ENCODE measurements around the gene HNRNPAB.

The HNRNPAB gene

DNA sequence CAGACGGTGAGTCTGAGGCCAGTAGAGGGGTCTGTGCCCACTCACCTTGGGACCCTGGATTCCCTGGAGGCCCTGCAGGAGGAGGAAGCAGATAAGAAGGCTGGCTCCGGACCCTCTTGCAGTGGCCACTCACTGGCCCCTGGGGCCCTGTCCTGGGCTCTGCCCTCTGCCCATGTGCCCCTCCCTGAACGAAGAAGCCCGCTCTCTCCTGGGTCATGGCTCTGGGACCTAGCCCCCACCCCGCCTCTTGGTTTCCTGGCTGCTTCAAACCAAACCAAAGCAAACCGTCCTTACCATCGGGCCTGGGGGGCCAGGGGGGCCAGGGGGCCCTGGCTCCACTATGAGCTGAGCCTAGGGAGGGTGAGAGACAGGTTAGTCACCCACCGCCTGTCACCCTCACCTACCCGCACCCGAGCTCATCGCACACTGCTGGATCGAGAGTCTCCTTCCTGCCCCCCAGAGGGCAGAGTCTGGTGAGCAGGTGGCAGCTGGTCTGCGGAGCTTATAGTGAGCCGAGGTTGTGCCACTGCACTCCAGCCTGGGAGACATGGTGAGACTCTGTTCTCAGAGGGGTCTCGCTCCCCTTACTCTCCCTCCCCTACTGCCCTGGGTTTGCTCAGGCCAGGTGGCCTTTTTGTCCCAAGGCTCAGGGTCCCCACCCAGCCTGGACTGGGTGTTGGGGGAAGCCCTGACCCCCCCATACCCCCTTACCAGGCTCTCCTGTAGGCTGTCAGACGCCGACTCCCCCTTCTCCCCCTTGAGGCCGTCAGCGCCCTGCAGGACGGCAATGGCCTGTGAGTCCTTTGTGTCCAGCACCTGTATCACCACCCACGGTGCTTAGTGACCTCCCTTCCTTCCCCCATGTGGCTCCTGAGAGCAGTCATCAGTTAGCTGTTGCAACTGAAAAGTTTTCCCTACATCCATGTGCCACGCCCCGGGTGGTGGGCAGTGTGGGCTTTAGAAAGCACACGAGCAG, 43.4 kb downstream of the HNRNPAB start:
- no peaks in the 10 kb centered on the region for H3K79me2 ChIP-seq
- H3K4me1 ChIP-seq, result no peaks in the 10 kb centered on the region
- no peak overlapping the region for H3K4me3 ChIP-seq (ENCODE audit: low read depth, low read length)
- H3K4me2 ChIP-seq (ENCODE audit: low read length), result no peak overlapping the region
- H3K27me3 ChIP-seq (ENCODE audit: control insufficient read depth, insufficient read depth, low read length), result no peaks in the 10 kb centered on the region
- no peaks in the 10 kb centered on the region for H3K36me3 ChIP-seq (ENCODE audit: control insufficient read depth, insufficient read depth, low read length)
- H3K9ac ChIP-seq, result no peak overlapping the region
- no peak overlapping the region for H3K27ac ChIP-seq
- H3K9me3 ChIP-seq (ENCODE audit: control insufficient read depth, low read length), result no peaks in the 10 kb centered on the region
- TF ChIP-seq, protein P1, sequence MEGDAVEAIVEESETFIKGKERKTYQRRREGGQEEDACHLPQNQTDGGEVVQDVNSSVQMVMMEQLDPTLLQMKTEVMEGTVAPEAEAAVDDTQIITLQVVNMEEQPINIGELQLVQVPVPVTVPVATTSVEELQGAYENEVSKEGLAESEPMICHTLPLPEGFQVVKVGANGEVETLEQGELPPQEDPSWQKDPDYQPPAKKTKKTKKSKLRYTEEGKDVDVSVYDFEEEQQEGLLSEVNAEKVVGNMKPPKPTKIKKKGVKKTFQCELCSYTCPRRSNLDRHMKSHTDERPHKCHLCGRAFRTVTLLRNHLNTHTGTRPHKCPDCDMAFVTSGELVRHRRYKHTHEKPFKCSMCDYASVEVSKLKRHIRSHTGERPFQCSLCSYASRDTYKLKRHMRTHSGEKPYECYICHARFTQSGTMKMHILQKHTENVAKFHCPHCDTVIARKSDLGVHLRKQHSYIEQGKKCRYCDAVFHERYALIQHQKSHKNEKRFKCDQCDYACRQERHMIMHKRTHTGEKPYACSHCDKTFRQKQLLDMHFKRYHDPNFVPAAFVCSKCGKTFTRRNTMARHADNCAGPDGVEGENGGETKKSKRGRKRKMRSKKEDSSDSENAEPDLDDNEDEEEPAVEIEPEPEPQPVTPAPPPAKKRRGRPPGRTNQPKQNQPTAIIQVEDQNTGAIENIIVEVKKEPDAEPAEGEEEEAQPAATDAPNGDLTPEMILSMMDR (IDR thresholded peaks at IDR 0.05), result no peak
- no peak overlapping the region for H2AFZ ChIP-seq

- TF ChIP-seq, protein P1 (IDR thresholded peaks at IDR 0.05), result no peak
- no peaks in the 10 kb centered on the region for H3K79me2 ChIP-seq
- no peaks in the 10 kb centered on the region for H3K36me3 ChIP-seq (ENCODE audit: control insufficient read depth, insufficient read depth, low read length)
- no peak overlapping the region for H3K4me2 ChIP-seq (ENCODE audit: low read length)
- H3K9ac ChIP-seq, result no peak overlapping the region
- H3K9me3 ChIP-seq (ENCODE audit: control insufficient read depth, low read length), result no peaks in the 10 kb centered on the region
- H3K27ac ChIP-seq, result no peak overlapping the region
- H3K4me1 ChIP-seq, result no peaks in the 10 kb centered on the region
- no peak overlapping the region for H2AFZ ChIP-seq
- no peaks in the 10 kb centered on the region for H3K27me3 ChIP-seq (ENCODE audit: control insufficient read depth, insufficient read depth, low read length)
- H3K4me3 ChIP-seq (ENCODE audit: low read depth, low read length), result no peak overlapping the region
Measured at GRCh38 chr5:178248750-178249149, 44.4 kb downstream of the HNRNPAB start.

- Histone ChIP-seq H3K9me3 (ENCODE audit: control insufficient read depth, low read length) (no peaks in the 10 kb centered on the region), H3K36me3 (ENCODE audit: control insufficient read depth, insufficient read depth, low read length) (no peaks in the 10 kb centered on the region), H3K27me3 (ENCODE audit: control insufficient read depth, insufficient read depth, low read length) (no peaks in the 10 kb centered on the region), H3K27ac (no peak overlapping the region), H3K4me1 (no peaks in the 10 kb centered on the region), H3K4me3 (ENCODE audit: low read depth, low read length) (no peak overlapping the region), H3K9ac (no peak overlapping the region), H3K79me2 (no peaks in the 10 kb centered on the region), H2AFZ (no peak overlapping the region), H3K4me2 (ENCODE audit: low read length) (no peak overlapping the region)
- TF ChIP-seq, protein P1 (IDR thresholded peaks at IDR 0.05), result no peak
Measured at GRCh38 chr5:178249191-178249989, 45.1 kb downstream of the HNRNPAB start.

GRCh38 chr5:178250263-178250662, 45.9 kb downstream of the HNRNPAB start:
- Histone ChIP-seq H3K4me2 (ENCODE audit: low read length) (no peak overlapping the region), H3K4me3 (ENCODE audit: low read depth, low read length) (no peak overlapping the region), H3K9ac (no peak overlapping the region), H3K79me2 (no peaks in the 10 kb centered on the region), H2AFZ (no peak overlapping the region), H3K36me3 (ENCODE audit: control insufficient read depth, insufficient read depth, low read length) (no peaks in the 10 kb centered on the region), H3K27me3 (ENCODE audit: control insufficient read depth, insufficient read depth, low read length) (no peaks in the 10 kb centered on the region), H3K9me3 (ENCODE audit: control insufficient read depth, low read length) (no peaks in the 10 kb centered on the region), H3K4me1 (no peaks in the 10 kb centered on the region), H3K27ac (no peak overlapping the region)
- TF ChIP-seq, protein P1 (IDR thresholded peaks at IDR 0.05), result no peak
